HG03159 (cell line): ENCODE measurements around the gene DOCK10.

Experiments used
- ATAC-seq: cut with Tn5 transposase; IDR thresholded peaks from one replicate; pipeline ENCODE4 v1.9.1; 2021; ENCODE audit warnings: mild to moderate bottlenecking, moderate library complexity; ENCODE audit not compliant: unreplicated experiment

DOCK10 gene

DNA sequence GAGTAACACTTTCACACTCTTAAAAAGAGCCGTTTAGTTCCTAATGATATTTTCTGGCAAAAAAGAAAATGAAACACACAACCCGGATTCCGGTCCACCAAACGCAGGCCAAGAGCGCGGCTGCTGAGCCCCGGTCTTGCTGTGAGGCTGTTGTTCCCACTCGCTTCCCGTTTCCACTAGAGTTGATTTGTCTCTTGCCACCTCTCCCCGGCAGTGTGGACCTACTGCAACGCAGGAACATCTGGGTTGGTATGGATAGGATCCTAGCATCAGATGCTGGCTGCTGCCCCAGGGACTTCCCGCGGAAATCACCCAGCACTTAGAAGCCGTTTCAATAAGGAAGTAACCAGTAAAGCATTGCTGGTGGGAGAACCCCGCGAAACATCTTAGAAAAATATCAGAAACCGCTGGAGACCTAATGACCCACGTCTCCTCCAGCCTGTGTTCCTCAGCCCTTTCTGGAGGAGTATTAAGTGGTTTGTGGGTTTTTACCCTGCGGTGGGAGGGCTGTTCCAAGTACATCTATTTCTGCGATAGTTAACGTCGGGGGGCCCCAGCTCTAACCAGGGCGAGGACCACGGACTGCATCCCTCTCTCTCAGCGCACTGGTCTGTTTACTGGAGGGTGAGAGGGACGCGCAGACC is 939 bp downstream of the DOCK10 start:
- peak; percentile 61 for ATAC-seq

DNA sequence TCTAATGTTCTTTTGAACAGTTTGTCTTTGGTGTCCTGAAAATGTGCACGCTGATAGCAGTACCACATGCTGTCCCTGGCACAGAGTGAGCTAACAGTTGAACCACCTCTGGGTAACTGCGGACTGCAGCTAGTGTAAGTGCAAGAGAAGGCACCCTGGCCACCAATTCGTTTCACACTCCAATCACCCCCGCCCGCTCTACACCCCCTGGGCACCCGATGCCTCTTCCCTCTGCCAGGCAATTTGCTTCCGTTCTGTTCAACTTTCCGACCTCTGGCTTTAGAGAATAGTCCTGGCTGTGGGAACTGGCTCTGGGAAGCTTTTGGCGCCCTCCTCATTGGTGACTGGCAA is 1.4 kb downstream of the DOCK10 start:
- peak; percentile 21 for ATAC-seq

DNA sequence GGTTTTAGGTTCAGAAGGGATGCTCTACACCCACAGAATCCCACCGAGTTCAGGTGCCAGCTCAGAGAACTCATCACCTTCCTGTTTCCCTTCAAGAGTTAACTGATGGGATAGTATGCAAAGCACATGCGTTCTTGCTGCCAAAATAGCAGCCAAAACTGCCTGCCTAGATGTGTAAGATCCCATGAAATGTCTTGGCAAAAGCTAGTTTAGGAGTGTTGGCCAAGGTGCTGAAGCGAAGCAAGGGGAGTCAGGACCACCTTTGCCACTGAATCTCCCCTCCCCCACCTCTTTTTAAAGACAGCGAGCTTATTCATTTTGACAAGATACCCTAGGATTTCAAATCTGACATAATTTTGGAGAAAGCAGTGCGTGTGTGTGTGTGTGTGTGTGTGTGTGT is 2.1 kb downstream of the DOCK10 start:
- no peak for ATAC-seq

DNA sequence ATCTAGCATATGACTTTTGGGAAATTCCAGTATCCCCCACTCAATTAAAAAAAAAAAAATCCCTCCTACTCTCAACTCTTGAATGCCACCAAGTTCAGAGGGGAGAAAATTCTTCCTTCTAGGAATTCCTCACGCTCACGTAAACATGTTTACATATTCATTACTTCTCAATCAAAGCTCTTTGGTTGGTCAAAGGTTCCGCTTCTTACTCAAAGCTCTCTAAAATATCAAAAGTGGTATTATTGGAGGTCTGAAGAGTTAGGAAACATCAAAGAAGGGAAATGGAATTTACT is 4.1 kb downstream of the DOCK10 start:
- no peak for ATAC-seq

DNA sequence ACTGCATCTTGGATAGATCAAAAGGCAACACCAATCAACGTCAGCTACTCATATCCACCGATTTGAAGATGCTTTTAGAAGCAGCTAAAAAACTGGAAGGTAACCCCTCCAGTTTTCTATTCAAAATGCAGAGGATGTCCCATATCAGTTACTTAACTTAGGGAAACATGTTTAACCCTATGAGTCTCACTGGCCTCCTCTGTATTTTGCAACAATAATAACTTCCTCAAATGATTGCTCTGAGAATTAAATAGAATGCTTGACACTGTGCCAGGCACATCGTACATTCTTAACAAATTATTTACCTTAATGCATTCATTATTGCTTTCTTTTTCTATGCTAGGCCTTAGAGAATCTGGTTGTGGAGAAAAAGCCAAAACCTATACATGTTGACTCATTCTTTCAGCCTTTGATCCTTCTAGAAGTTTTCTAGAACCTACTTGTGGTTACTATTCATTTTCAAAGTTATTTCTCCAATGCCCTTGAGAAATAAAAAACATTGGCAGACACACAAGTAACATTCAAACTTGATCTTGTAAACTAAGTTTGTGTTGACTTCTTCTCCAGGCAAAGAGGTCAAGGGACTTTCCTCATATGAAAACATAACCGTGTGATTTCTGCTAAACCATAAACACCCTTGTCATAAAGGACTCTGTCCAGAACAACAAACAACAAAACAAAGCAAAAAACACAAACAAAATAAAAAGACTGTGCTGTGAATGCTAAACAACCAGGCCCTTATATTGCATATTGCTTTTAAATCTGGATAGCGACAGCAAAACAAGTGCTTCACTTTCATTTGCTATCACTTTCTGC is 4.6 kb downstream of the DOCK10 start:
- ATAC-seq: no peak

DNA sequence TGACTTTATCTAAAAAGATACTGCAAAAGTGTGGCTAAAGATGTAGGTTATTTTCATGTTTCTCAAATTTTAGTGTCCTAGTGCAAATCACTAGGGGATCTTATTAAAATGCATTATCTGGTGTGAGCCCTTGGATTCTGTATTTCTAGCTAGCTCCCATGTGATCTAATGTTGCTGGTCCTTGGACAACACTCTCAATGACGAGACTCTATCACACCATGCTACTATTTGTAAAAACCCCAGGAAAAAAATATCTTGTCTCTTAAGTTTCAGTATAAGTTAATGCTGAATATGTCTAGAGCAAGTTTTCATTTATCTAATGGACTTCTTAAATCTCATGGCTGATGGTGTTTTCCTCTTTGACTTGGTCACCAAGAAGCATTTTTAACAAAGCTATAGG is 5.8 kb downstream of the DOCK10 start:
- no peak for ATAC-seq

DNA sequence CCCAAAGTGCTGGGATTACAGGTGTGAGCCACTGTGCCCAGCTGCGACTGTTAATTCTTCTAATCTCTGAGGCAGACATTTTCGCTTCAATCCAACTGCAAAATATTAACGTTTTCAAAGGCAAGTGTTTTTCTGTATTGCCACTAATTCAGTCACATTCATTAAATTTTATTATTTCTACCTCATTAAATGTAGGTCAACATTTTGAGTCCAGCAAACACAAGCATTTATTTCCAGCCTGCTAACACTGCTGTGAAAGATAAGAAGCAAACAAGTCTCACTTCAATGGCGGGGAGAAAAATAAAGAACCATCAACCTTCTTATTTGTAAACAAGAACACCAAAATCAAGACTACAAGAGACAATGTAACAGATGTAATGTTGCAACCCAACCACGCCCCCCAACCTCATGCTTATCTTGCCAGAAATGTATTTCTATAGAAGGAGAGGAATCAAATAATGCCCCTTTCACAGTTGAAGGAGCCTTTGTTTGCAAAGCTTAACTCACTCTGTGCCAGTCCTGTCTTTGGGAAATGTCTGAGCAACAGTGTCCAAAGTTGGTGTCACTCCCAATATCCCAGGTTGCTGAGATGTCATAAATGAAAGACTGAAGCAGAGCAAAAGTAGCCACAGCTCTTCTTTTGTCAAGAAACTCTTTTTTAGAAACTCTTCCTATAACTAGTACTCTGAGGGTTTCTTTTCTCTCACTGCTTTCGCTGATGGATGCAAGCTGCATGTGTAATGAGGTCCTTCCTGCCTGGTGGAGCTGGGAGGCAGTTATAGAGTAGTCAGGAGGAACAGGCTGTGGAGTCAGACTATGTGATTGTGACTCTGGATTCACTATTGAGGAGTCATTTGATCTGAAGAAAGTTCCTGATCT is 8.6 kb downstream of the DOCK10 start:
- ATAC-seq: no peak

DNA sequence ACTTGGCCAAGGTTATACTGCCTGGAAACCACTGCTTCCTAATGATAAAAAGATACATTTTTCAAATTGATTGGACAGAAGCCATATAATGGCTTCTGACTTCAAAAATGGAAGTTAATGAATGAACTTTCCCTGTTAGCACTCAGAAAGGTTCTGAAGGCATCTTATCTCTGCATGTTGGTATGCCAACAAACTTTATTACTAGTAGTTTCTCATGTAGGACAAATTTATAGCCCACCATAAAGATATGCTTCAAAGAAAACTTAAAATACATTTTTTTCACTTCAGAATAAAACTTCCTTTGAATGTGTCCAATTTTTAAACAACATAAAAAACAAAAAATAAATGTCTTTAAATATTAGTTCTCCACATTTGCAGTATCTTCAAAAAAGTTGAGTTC is 10.0 kb downstream of the DOCK10 start:
- no peak for ATAC-seq

DNA sequence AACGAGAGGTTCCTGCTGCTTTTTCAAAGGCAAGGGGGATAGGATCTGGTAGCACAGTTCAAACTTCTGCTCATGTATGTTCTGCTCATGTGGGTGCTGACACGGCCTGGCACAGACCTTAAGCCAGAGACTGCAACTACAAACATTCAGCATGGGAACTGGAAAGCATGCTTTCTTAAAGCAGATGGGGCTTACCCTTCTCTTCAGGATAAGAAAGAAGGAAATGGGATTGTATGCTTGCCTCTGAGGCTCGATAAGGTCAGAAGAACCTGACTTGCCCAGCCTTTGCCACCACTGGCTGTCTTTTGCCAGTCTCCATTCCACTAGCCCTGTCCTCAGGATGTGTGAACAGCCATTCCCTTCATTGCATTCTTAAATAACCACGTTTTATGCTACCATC is 10.7 kb downstream of the DOCK10 start:
- ATAC-seq: no peak

DNA sequence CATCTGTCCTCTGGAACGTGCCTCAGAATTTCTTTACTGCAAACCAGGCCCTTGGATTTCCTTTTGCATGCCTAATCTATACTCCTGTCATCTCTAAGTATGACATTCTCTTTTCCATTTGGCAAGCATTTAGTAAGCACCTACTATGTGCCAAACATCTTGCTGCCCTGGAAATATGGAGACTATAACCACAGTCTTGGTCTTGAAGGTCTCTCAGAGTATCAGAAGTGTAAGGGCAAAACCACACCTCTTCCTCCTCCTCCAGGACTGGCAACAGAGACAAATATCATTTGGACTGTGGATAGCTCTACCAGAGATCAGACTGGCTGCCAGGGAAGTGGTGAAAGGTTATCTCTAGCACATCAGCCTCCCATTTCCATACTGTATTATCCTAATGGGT is 11.4 kb downstream of the DOCK10 start:
- ATAC-seq: no peak

DNA sequence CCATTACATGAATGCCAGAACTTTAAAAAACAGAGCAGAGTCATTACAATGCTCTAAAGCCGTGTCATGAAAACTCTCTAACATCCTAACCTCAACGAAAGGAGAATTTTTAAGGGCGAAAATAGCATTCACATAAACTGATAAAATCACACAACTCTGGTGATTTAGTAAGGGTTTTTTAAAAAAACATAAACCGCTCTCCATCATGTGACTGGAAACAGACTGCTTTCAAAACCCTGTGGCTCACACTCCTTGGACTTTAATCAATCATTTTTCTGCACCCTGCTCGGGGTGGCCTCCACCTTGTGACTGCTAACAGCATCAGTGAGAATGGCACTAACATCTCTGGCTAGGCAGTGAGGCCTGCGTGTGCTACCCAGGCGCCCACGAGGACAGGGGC is 12.1 kb downstream of the DOCK10 start:
- ATAC-seq: no peak

DNA sequence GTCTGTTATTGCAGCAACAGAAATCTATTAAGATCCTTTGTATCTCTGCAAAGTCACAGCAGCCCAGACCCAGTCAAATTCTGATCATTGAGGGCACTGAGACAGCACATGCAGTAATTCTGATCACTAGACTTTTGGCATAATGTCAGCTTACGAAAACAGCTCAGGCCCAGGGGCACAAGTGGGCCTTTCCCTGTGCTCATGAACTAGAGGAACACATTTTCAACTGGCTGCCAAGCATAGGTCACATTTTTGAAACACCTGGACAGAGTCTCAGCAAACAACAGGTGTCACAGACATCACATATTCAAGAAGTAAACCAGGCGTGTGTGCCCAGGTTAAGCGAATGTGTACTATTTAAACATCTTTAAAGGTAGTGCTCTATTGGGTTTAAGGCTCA is 13.7 kb downstream of the DOCK10 start:
- no peak for ATAC-seq

DNA sequence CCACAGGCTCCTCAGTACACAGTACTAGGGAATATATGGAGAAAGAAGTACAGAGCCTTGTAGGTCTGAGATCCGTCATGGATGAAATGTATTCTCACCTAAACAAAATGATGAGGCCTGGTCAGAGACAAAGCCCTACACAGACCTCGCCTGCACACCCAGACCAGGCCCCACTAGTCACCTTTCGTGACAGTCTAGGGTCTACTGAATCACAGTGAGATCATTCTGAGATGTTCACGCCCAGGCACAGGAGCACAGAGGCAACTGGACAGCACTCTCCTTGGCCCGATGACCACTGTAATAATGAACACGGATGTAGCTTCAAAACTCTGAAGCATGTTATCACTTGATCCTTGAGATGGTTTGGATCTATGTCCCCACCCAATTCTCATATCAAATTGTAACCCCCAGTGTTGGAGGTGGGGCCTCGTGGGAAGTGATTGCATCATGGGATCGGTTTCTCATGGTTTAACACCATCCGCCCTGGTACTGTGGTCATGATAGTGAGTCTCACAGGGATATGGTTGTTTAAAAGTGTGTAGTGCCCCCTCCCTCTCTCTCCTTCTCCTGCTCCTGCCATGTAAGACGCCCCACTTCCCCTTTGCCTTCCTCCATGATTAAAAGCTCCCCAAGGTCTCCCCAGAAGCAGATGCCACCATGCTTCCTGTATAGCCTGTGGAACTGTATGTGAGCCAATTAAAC is 15.1 kb downstream of the DOCK10 start:
- ATAC-seq: no peak

DNA sequence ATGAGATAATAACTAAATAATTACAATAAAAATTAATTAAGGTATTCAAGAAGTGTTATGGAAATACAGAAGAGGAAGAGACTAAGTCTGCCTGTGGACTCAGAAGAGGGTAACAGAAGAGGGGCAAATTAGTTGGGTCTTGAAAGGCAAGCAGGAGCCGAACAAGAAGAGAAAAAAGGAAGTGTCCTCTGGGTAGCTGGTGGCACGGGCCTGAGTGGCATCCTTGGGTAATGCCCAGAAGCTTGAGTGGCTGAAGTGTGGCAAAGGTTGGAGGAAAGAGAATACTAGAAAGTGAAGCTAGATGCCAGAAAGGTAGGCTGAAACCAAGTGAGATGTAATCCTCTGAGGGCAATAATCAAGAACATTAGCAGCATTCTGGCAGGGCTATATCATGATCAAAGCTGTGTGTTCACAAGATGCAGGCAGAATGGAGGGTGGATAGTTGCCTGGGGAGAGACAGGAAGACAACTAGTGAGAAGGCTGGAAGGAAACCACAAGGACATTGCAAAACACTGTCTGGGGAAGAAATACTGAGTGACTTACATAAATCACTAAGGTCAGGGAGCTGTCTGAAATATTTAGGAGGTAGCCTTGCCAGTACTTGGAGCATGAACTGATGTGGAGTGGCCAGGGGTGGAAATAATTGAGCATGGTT is 16.2 kb downstream of the DOCK10 start:
- no peak for ATAC-seq

DNA sequence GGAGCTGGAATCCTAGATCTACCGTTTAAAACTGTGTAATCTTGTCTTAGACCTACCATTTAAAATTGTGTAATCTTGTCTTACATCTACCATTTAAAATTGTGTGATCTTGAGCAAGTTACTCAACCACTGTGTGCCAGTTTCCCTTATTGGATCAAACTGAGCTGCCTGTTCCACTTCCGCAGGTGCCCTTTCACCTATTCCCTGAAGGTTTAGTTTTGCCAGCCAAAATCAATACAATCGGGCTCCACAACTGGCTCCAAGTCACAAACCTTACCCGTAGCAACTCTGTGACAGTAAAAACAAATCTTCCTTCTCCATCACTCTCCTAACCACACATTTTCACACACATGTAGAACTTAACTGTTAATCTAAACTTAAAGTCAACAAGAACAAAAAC is 20.1 kb downstream of the DOCK10 start:
- no peak for ATAC-seq

DNA sequence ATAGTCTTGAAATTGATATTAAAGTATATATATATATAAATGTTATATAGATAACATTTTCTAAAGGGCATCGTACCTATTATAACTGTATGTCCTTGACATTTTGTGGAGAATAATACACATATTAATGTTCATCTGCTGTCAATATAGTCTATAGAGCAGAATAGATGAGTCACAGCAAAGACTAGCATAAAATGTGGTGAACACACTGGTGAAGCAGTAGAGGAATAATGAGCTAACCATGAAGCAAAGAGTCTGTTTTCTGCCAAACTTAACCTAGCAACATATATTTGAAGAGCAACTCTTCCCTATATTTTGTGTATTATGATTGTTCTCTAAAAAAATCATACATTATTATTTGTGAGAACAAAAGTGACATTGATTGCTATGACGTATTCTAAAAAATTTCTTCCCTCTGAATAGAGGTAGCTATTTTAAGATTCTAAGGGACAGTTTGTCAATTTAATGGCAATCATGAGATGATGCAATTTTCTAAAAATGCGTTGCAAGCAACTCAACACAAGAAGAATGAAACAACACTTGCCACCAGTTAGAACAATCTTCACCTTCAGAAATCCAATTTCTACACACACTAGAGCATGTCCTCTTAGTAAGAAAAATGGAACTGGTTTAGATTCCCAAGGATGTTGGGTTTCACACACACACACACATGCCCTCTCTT is 22.0 kb downstream of the DOCK10 start:
- no peak for ATAC-seq

DNA sequence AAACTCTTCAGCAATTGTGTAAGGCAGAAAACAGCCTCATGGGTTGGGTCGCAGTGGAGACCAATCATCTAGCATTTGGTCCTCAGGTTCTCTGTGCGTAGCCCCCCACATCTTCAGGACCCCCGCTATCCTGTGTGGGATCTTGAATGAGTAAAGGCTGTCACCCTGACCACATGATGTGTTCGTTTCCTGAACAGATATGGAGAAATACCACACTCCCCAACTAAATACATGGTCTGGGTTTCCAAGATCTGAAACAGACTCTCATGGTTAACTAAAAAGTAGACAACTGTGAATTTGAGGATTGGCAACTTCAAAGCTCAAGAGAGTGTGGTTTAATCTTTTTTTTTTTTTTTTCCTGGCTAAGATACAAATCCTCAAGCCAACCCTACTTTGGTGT is 23.2 kb downstream of the DOCK10 start:
- ATAC-seq: no peak

DNA sequence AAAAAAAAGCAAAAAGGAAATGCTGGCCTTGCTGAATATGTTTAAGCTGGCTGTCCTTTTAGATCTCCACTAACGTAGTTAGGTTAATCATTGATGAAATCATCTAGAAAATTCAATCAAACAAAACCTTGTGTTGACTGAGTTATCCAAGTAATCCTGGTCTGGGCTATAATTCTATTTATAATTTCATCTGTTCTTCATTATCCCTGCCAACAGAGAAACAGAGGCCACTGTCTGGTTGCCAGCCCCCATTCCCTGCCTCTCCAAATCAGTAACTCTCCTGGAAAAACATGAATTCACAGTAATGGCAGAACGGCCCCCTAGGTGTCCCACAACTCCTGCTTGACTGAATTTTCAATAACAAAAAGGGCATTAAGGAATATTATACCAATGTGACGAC is 24.6 kb downstream of the DOCK10 start:
- no peak for ATAC-seq

DNA sequence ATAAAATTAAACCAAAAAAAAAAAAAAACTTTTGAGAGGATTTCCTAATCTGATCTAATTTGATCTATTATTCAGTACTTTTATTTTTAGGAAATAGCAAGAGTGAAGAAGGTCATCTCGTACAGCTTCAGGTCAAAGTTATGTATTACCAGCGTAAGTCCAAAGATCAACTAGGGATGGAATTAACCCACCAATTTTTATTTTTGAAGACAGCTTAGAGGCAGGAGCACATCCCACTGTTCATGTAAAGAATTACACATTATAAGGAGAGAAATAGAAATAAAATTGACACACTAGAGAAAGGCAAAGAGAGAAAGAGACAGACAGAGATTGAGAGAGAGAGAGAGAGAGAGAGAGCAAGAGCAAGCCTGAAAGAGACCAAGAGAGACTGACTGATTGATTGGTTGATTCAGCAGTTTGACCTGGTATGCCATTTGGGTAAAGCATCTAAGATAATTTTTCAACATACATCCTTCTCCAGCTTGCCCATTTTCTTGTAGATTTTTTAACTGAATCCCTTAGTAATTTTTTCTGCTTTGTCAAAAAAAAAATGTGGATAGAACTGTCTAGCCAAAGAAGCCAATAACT is 25.1 kb downstream of the DOCK10 start:
- ATAC-seq: no peak
